ENCODE results near the gene SLC28A1.
"Not testable (repeated sequence)": the region's sequence is repeated elsewhere in the genome, so short reads cannot be mapped to it uniquely, and the experiment has no call there.

Gene SLC28A1

GRCh38 chr15:84981054-84981710 lies 96.7 kb downstream of the SLC28A1 start:
- TF ChIP-seq ZFX (IDR thresholded peaks at IDR 0.05; ENCODE audit: borderline replicate concordance) (no peak), CTCF (IDR thresholded peaks at IDR 0.05) (0 out of 2 replicates have a peak, but pooled peaks have one; percentile 15)
- H3K27ac ChIP-seq, result peak overlapping the region; percentile 87

GRCh38 chr15:84981711-84982300 lies 97.3 kb downstream of the SLC28A1 start, which contains the start of gene PDE8A:
PDE8A (plus strand) TSS chr15:84981856; CDS start chr15:84982163, 307 bp downstream.
- TF ChIP-seq CTCF (IDR thresholded peaks at IDR 0.05) (no peak), ZFX (IDR thresholded peaks at IDR 0.05; ENCODE audit: borderline replicate concordance) (no peak)
- H3K27ac ChIP-seq, result peak within 1 kb of the TSS; percentile 87

- peak overlapping the region; percentile 87 for H3K27ac ChIP-seq
- TF ChIP-seq ZFX (IDR thresholded peaks at IDR 0.05; ENCODE audit: borderline replicate concordance), result no peak
- TF ChIP-seq CTCF (IDR thresholded peaks at IDR 0.05), result no peak
Measured at GRCh38 chr15:84982301-84982920, 97.9 kb downstream of the SLC28A1 start.

- TF ChIP-seq ZFX (IDR thresholded peaks at IDR 0.05; ENCODE audit: borderline replicate concordance) (no peak), CTCF (IDR thresholded peaks at IDR 0.05) (no peak)
- H3K27ac ChIP-seq, result no peak overlapping the region
Measured at GRCh38 chr15:84983294-84983693, 98.8 kb downstream of the SLC28A1 start.

GRCh38 chr15:84983711-84984110 lies 99.2 kb downstream of the SLC28A1 start:
- no peak for TF ChIP-seq ZFX (IDR thresholded peaks at IDR 0.05; ENCODE audit: borderline replicate concordance)
- no peak for TF ChIP-seq CTCF (IDR thresholded peaks at IDR 0.05)
- H3K27ac ChIP-seq, result no peak overlapping the region

- TF ChIP-seq ZFX (IDR thresholded peaks at IDR 0.05; ENCODE audit: borderline replicate concordance), result no peak
- no peak overlapping the region for H3K27ac ChIP-seq
Measured at GRCh38 chr15:84985158-84985557, 100.7 kb downstream of the SLC28A1 start.

- not testable (repeated sequence) for H3K27ac ChIP-seq
Measured at GRCh38 chr15:84987351-84987750, 102.9 kb downstream of the SLC28A1 start.

GRCh38 chr15:84987949-84988624 lies 103.6 kb downstream of the SLC28A1 start:
- no peak overlapping the region for H3K27ac ChIP-seq
- no peak for TF ChIP-seq CTCF (IDR thresholded peaks at IDR 0.05)
- TF ChIP-seq ZFX (IDR thresholded peaks at IDR 0.05; ENCODE audit: borderline replicate concordance), result no peak

All from 22Rv1 (cell line).